NT2/D1 (cell line): ENCODE results near the gene TTL.

Experiments
- DNase-seq: peaks from one replicate; pipeline ENCODE4 v3.0.0-alpha.2; 2011; ENCODE audit warnings: low read depth, low spot score
- H3K27me3 ChIP-seq: 2 replicates; pipeline ENCODE4 v1.6.0; 2011; ENCODE audit warnings: mild to moderate bottlenecking; ENCODE audit not compliant: insufficient read length, insufficient read depth
- H3K36me3 ChIP-seq: 2 replicates; pipeline ENCODE4 v1.6.1; 2011; ENCODE audit warnings: mild to moderate bottlenecking, low read length, mixed read lengths; ENCODE audit not compliant: insufficient read depth, insufficient read length
- H3K4me1 ChIP-seq: 2 replicates; pipeline ENCODE4 v1.5.1; 2011; ENCODE audit not compliant: insufficient read depth, insufficient read length
- H3K4me3 ChIP-seq: 2 replicates; pipeline ENCODE4 v1.5.1; 2011; ENCODE audit warnings: low read depth; ENCODE audit not compliant: insufficient read length
- H3K9ac ChIP-seq: 2 replicates; pipeline ENCODE4 v1.6.0; 2011; ENCODE audit warnings: low read depth; ENCODE audit not compliant: insufficient read length
- H3K9me3 ChIP-seq: 2 replicates; pipeline ENCODE4 v1.5.1; 2011; ENCODE audit warnings: mild to moderate bottlenecking, low read length; ENCODE audit not compliant: insufficient read depth
- SUZ12 ChIP-seq: IDR thresholded peaks from 2 replicates; pipeline ENCODE4 v1.6.1; 2011; ENCODE audit not compliant: insufficient read length, insufficient read depth; ENCODE audit errors: extremely low read depth
- YY1 ChIP-seq: IDR thresholded peaks from 2 replicates; pipeline ENCODE4 v1.6.1; 2011; ENCODE audit not compliant: insufficient read length, insufficient read depth
- ZNF274 ChIP-seq: IDR thresholded peaks from 2 replicates; pipeline ENCODE4 v1.6.1; 2011; ENCODE audit warnings: mild to moderate bottlenecking, low read depth, low read length

TTL gene

GRCh38 chr2:112539306-112539705 is 57.4 kb downstream of the TTL start:
- Histone ChIP-seq H3K4me1 (no peaks in the 10 kb centered on the region), H3K9me3 (no peaks in the 10 kb centered on the region), H3K4me3 (no peak overlapping the region), H3K27me3 (no peaks in the 10 kb centered on the region), H3K9ac (no peak overlapping the region), H3K36me3 (no peaks in the 10 kb centered on the region)
- no peak for DNase-seq
- TF ChIP-seq SUZ12: no peak
- TF ChIP-seq ZNF274: no peak
- no peak for TF ChIP-seq YY1

GRCh38 chr2:112540906-112541305 is 59.0 kb downstream of the TTL start:
- no peaks in the 10 kb centered on the region for H3K27me3 ChIP-seq
- H3K4me1 ChIP-seq: no peaks in the 10 kb centered on the region
- H3K4me3 ChIP-seq: no peak overlapping the region
- no peak for DNase-seq
- H3K9me3 ChIP-seq: no peaks in the 10 kb centered on the region
- no peak overlapping the region for H3K9ac ChIP-seq
- H3K36me3 ChIP-seq: peaks cover 5% of the 10 kb centered on the region
- TF ChIP-seq ZNF274: no peak
- TF ChIP-seq YY1: no peak
- TF ChIP-seq SUZ12: no peak

GRCh38 chr2:112541315-112542122 is 59.6 kb downstream of the TTL start:
- H3K27me3 ChIP-seq: no peaks in the 10 kb centered on the region
- peaks cover 10% of the 10 kb centered on the region for H3K36me3 ChIP-seq
- peak overlapping the region; percentile 100 for H3K4me3 ChIP-seq
- peak; percentile 67 for DNase-seq
- no peaks in the 10 kb centered on the region for H3K4me1 ChIP-seq
- H3K9me3 ChIP-seq: no peaks in the 10 kb centered on the region
- TF ChIP-seq SUZ12 (no peak), YY1 (peak; percentile 2), ZNF274 (no peak)
- H3K9ac ChIP-seq: peak overlapping the region; percentile 95

GRCh38 chr2:112542123-112542983 is 60.4 kb downstream of the TTL start, which contains the start of gene POLR1B:
POLR1B (plus strand) TSS chr2:112542465; CDS start chr2:112542495, 30 bp downstream.
- no peaks in the 10 kb centered on the region for H3K4me1 ChIP-seq
- H3K4me3 ChIP-seq: peak within 1 kb of the TSS; percentile 100
- H3K27me3 ChIP-seq: no peaks in the 10 kb centered on the region
- peak within 1 kb of the TSS; percentile 95 for H3K9ac ChIP-seq
- no peaks in the 10 kb centered on the region for H3K9me3 ChIP-seq
- DNase-seq: peak; percentile 80
- H3K36me3 ChIP-seq: peaks cover 17% of the 10 kb centered on the region
- TF ChIP-seq SUZ12: no peak
- peak; percentile 6 for TF ChIP-seq YY1

- Histone ChIP-seq H3K27me3 (no peaks in the 10 kb centered on the region), H3K9me3 (no peaks in the 10 kb centered on the region), H3K4me3 (peak overlapping the region; percentile 100), H3K4me1 (no peaks in the 10 kb centered on the region), H3K9ac (peak overlapping the region; percentile 95), H3K36me3 (peaks cover 25% of the 10 kb centered on the region)
- TF ChIP-seq YY1: no peak
- no peak for TF ChIP-seq SUZ12
- no peak for TF ChIP-seq ZNF274
- no peak for DNase-seq
Observed at GRCh38 chr2:112542984-112543661, 61.2 kb downstream of the TTL start.

- H3K36me3 ChIP-seq: peaks cover 65% of the 10 kb centered on the region
- H3K9ac ChIP-seq: no peak overlapping the region
- TF ChIP-seq ZNF274 (no peak), YY1 (no peak), SUZ12 (no peak)
- H3K27me3 ChIP-seq: no peaks in the 10 kb centered on the region
- no peak overlapping the region for H3K4me3 ChIP-seq
- DNase-seq: no peak
- H3K9me3 ChIP-seq: no peaks in the 10 kb centered on the region
- H3K4me1 ChIP-seq: no peaks in the 10 kb centered on the region
Observed at GRCh38 chr2:112547333-112547732, 65.4 kb downstream of the TTL start.
